ENCODE results near the gene NTN3.

The NTN3 gene

DNA sequence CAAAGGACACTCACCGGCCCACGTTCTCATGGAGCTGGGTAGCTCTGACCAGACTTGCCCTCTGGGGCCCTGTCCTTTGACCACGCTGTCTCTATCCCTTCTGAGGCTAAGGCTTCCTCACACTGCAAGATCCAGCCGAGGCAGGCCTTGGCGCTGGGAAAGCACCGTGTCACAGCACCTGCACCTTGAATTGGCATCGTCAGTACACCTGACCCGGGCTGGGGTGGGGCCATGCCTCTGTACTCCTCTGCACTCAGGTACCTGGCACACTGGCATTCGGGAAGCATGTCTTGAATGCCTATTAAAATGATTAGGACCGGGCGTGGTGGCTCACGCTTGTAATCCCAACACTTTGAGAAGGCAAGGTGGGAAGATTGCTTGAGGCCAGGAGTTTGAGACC, 9.9 kb downstream of the NTN3 start:
- DNase-seq: no peak

DNA sequence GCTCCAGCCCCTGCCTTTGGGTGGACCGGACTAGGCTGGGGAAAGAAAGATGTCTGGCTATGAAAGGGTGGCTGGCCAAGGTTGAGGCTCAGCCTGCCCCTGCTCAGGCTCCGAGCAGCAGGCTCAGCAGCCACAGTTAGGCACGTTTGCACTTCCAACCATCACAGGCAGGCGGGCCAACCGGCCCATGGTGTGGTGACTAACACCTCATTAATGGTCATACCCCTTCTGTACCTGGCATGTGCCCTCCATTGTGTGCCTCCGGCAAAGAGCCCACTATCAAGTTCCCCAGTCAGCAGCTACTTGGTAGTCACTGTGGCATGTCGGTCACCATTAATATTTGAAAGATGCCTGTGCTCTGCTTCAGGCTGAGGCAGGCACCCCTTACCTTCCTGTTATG, 10.6 kb downstream of the NTN3 start:
- no peak for DNase-seq

DNA sequence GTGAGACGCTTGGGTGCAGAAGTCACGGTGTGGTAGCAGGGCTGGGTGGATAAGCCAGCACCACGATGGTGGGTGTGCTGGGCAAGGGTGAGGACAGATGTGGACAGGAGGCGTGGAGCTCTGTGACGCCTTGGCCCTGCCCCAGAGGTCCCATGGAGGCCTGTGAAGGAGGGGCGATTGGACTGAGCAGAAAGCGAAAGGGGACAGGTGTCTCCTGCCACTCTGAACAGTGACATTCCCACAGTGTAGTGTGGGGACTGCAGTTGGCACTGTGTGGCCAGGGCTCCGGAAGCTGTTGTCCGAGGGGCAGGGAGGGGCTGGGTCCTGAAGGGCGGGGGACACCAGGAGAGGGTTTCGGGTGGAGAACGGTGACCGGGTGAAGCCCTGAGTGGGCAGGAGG, 11.2 kb downstream of the NTN3 start:
- DNase-seq: no peak

GRCh38 chr16:2482708-2483534, 11.8 kb downstream of the NTN3 start:
- no peak for DNase-seq

GRCh38 chr16:2483939-2484897, 13.1 kb downstream of the NTN3 start:
- no peak for DNase-seq

- no peak for DNase-seq
These were observed 13.9 kb downstream of the NTN3 start for GRCh38 chr16:2484898-2485508.

- no peak for DNase-seq
These were observed 14.9 kb downstream of the NTN3 start for GRCh38 chr16:2485811-2486507.

DNA sequence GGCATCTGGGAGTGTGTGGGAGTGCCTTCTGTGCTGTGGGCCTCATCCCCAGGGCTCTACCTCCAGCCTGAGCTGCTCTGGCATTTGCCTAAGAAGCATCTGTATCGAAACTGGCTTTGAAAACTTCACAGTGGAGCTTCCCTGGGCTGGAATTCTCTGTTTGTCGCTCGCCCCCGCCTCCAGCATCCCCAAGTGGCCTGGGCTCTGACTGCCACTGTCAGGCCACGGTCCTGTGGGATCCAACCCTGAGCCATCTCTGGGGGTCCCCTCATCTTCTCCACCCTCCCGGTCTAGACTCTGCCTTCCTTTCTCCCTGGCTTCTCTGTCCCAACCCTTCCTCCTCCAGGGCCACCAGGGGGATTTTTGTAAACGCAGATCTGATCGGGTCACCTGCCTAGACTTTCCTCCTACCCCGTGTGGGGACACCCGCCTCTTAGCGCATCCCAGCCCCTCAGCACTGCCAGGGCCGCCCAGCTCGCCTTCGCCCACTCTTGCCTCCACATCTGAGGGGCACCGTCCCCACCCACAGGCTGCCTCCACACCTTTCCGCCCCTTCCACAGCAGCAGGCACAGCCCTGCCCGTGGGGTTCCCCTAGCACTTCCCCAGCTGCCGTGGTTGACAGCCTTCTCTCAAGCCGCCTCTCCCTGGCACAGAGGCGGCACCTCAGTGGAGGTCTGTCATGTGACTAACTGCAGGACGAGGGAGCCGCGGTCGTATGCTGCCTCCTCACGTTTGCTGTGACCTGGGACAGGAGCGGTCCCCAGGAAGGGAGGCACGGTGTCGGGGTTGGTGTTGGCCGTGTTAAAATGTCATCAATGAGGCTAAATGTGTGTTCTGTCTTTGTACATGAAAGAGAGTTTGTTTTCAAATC, 15.8 kb downstream of the NTN3 start:
- DNase-seq: no peak

DNA sequence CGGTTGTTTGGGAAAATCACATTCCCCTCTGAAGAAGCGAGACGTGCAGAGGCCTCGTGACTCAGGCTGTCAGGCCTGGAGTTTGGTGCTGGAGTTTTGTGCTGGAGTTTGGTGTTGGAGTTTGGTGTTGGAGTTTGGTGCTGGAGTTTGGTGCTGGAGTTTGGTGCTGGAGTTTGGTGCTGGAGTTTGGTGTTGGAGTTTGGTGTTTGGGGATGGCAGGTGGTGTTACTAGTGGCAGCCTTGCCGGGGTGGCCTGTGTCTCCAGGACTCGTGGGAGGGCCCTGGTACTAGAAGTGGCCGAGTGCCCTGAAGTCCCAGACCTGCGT, 16.4 kb downstream of the NTN3 start:
- no peak for DNase-seq

- DNase-seq: no peak
These were observed 16.9 kb downstream of the NTN3 start for GRCh38 chr16:2487903-2488531.

DNA sequence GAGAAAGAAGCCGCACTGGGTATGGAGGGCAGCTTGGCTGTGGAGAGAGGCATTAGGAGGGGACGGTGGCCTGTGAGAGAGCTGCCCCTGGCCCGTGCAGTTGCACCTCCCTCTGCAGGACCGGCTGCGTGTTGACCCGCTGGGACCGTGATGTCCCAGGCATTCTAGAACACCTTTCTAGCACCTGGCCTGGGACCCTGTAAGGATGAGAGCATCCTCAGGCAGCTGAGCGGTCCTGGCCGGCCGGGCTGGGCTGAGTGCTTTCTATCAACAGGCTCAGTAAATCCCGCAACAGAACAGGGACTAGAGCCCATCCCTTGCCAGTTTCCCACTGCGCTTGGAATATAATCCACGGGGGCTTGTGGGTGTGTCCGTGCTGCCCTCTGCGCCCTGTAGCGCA, 18.5 kb downstream of the NTN3 start:
- no peak for DNase-seq

- no peak for DNase-seq
These were observed 19.4 kb downstream of the NTN3 start for GRCh38 chr16:2490190-2491105.

GRCh38 chr16:2492292-2492691, 21.2 kb downstream of the NTN3 start:
- no peak for DNase-seq

DNA sequence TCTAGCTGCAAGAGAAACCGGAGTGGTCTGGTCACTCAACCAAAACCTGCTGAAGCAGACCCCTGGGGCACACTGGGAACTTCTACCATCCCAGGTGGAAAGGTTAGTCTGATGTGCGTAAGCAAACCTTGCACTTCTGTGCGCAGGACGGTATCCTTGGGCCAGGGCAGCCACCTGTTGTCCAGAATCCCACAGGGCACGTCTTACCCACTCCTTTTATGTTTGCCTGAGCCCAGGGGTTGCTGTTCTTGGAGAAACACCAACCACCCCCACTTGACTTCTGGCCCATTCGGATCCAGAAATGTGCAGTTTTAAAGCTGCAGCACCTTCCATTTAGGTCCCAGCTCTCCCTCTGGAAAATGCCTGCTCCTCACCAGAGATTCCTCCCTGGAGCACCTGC, 22.5 kb downstream of the NTN3 start:
- no peak for DNase-seq

GRCh38 chr16:2494616-2495015, 23.5 kb downstream of the NTN3 start:
- no peak for DNase-seq

- no peak for DNase-seq
These were observed 23.9 kb downstream of the NTN3 start for GRCh38 chr16:2495041-2495440.

- no peak for DNase-seq
These were observed 25.4 kb downstream of the NTN3 start for GRCh38 chr16:2496223-2497115.

DNA sequence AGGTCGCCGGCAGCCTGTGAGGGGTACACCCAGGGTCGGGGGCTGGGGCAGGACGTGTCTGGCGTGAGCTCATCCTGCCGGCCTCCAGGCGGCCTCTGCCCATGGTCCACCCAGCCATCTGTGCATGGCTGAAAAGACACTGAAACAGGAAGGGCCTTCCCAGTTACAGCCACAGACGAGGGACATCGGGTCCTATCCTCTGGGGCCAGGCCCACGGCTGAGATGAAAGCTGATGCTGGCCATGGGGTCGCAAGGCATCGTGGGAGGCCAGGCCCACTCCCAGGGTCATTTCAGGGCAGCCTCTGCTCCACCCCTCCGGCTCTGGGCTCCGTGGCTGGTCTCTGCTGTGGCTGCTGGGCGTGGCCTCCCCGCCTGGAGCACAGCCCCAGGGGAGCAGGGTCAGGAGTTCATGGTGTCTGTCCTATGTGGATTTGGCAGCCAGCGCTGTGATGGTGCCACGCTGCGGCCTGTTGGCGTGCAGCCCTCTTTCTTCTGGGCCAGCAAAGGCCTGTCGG, 26.1 kb downstream of the NTN3 start:
- no peak for DNase-seq

Measured in 8988T (cell line).